ENCODE data around the gene TTC33. TPM values are rescaled to one million over a fixed set of nuclear protein-coding genes. Genes with fewer than 3 reads are reported as not detected.

TTC33 gene, protein sequence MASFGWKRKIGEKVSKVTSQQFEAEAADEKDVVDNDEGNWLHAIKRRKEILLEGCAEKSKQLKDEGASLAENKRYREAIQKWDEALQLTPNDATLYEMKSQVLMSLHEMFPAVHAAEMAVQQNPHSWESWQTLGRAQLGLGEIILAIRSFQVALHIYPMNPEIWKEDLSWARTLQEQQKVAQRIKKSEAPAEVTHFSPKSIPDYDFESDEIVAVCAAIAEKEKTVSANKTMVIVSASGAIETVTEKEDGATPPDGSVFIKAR
- 9.2 and 12.4 TPM in 2 replicates for polyA plus RNA-seq (2011; rRNA removed)
- 6.1 and 10.5 TPM in 2 replicates for polyA minus RNA-seq (2011; rRNA and poly(A)+ RNA removed)

GRCh38 chr5:40755407-40756365, at the start of gene TTC33:
Gene TTC33 (minus strand): TSS chr5:40755961. CDS start chr5:40747018, 8,943 bp downstream.
- DNase-seq (ENCODE audit: low read depth, low spot score): peak; percentile 88
- no peaks in the 10 kb centered on the region for H3K27me3 ChIP-seq (ENCODE audit: control insufficient read depth, insufficient read depth, low read length)
- H3K9me3 ChIP-seq (ENCODE audit: control insufficient read depth, insufficient read depth, low read length): no peaks in the 10 kb centered on the region; the same call in 1 of the 2 replicates
- TF ChIP-seq, protein P1, sequence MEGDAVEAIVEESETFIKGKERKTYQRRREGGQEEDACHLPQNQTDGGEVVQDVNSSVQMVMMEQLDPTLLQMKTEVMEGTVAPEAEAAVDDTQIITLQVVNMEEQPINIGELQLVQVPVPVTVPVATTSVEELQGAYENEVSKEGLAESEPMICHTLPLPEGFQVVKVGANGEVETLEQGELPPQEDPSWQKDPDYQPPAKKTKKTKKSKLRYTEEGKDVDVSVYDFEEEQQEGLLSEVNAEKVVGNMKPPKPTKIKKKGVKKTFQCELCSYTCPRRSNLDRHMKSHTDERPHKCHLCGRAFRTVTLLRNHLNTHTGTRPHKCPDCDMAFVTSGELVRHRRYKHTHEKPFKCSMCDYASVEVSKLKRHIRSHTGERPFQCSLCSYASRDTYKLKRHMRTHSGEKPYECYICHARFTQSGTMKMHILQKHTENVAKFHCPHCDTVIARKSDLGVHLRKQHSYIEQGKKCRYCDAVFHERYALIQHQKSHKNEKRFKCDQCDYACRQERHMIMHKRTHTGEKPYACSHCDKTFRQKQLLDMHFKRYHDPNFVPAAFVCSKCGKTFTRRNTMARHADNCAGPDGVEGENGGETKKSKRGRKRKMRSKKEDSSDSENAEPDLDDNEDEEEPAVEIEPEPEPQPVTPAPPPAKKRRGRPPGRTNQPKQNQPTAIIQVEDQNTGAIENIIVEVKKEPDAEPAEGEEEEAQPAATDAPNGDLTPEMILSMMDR (IDR thresholded peaks at IDR 0.05; ENCODE audit: low read depth, low read length): peak; percentile 62
- peak within 1 kb of the TSS; percentile 69 for H3K27ac ChIP-seq (ENCODE audit: low read depth, low read length)
- ChIA-PET POLR2A (interaction anchor here (0.5 kb wide), 1 partner anchor 79 kb away, joined by 3 read pairs; the partner anchor contains the start of gene RPL37), CTCF (interaction anchor here (0.9 to 1.1 kb wide), 2 partner anchors 9 to 19 kb away, joined by 3 to 4 read pairs; no protein-coding TSS in a partner anchor)
- peak within 1 kb of the TSS; percentile 85 for H3K4me3 ChIP-seq (ENCODE audit: low read depth, low read length)

- no peak for DNase-seq (ENCODE audit: low read depth, low spot score)
- POLR2A ChIA-PET: interaction anchor here (0.6 kb wide), 1 partner anchor 25 kb away, joined by 3 read pairs; no protein-coding TSS in a partner anchor
- TF ChIP-seq, protein P1 (IDR thresholded peaks at IDR 0.05; ENCODE audit: low read depth, low read length): no peak
- Histone ChIP-seq H3K4me3 (ENCODE audit: low read depth, low read length) (no peak overlapping the region), H3K27me3 (ENCODE audit: control insufficient read depth, insufficient read depth, low read length) (no peaks in the 10 kb centered on the region), H3K27ac (ENCODE audit: low read depth, low read length) (no peak overlapping the region), H3K9me3 (ENCODE audit: control insufficient read depth, insufficient read depth, low read length) (no peaks in the 10 kb centered on the region; the same call in 1 of the 2 replicates)
- CTCF ChIA-PET: no interaction called here
Observed at GRCh38 chr5:40801771-40802562, 46.2 kb upstream of the TTC33 start.

DNA sequence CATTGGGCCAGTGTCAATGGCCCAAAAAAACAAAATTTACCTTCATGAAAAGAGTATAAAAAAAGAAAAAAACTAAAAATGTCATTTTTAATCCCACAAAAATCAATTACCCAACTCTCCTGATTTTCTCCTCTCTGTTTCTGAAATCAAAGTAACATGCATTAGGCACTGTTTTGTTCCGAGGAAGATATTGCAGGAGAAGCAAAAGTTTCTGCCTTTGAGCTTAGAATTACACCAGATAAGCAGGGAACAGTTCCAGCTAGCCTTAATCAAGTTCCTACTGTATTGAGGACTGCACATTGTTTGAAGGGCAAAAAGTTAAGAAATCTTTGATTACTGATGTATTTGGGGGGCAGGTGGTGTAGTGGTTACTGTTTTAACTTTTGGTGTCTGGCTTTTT, 43.5 kb upstream of the TTC33 start:
- no peak for DNase-seq (ENCODE audit: low read depth, low spot score)
- Histone ChIP-seq H3K27ac (ENCODE audit: low read depth, low read length) (no peak overlapping the region), H3K4me3 (ENCODE audit: low read depth, low read length) (peak overlapping the region; percentile 96), H3K27me3 (ENCODE audit: control insufficient read depth, insufficient read depth, low read length) (no peaks in the 10 kb centered on the region), H3K9me3 (ENCODE audit: control insufficient read depth, insufficient read depth, low read length) (no peaks in the 10 kb centered on the region; the same call in 1 of the 2 replicates)
- TF ChIP-seq, protein P1 (IDR thresholded peaks at IDR 0.05; ENCODE audit: low read depth, low read length): no peak
- CTCF ChIA-PET: interaction anchor here (0.6 to 1.5 kb wide), 9 partner anchors 11 to 959 kb away, joined by 3 to 7 read pairs (median 4); no protein-coding TSS in a partner anchor
- POLR2A ChIA-PET: interaction anchor here (0.6 to 1.5 kb wide), 6 partner anchors 8 to 1419 kb away, joined by 3 to 13 read pairs (median 4); no protein-coding TSS in a partner anchor

GRCh38 chr5:40798801-40799210, 43.0 kb upstream of the TTC33 start:
- DNase-seq (ENCODE audit: low read depth, low spot score): no peak
- POLR2A ChIA-PET: interaction anchor here (0.6 to 1.5 kb wide), 7 partner anchors 8 to 1419 kb away, joined by 3 to 13 read pairs (median 3); no protein-coding TSS in a partner anchor
- TF ChIP-seq, protein P1 (IDR thresholded peaks at IDR 0.05; ENCODE audit: low read depth, low read length): no peak

More at GRCh38 chr5:40798801-40799210, 43.0 kb upstream of the TTC33 start:
- H3K9me3 ChIP-seq (ENCODE audit: control insufficient read depth, insufficient read depth, low read length): no peaks in the 10 kb centered on the region; the same call in 1 of the 2 replicates
- CTCF ChIA-PET: interaction anchor here (0.6 to 1.5 kb wide), 9 partner anchors 11 to 960 kb away, joined by 3 to 7 read pairs (median 4); no protein-coding TSS in a partner anchor
- H3K4me3 ChIP-seq (ENCODE audit: low read depth, low read length): peak overlapping the region; percentile 96
- H3K27me3 ChIP-seq (ENCODE audit: control insufficient read depth, insufficient read depth, low read length): no peaks in the 10 kb centered on the region
- peak overlapping the region; percentile 96 for H3K27ac ChIP-seq (ENCODE audit: low read depth, low read length)

Data from AG04450 (cell line).